A549 (cell line): ENCODE measurements around the gene RASA3.

ENCODE experiments used
- CTCF ChIP-seq: fragments of >200 bp; sonication (Bioruptor Twin); formaldehyde crosslinking; IDR thresholded peaks from 3 replicates; pipeline ENCODE4 v1.5.1; 2016
- E2F6 ChIP-seq: IDR thresholded peaks from 2 replicates; pipeline ENCODE4 v1.6.1; 2012; ENCODE audit warnings: low read depth, borderline replicate concordance
- POLR2A ChIP-seq: IDR thresholded peaks from 2 replicates; pipeline ENCODE4 v1.6.1; 2012; ENCODE audit warnings: mild to moderate bottlenecking, low read length
- RCOR1 ChIP-seq: fragments of 150-350 bp; IDR thresholded peaks from 2 replicates; pipeline ENCODE4 v1.6.1; 2014; ENCODE audit warnings: antibody characterized with exemption, low read length, low read depth
- TF ChIP-seq, protein P1 (sequence below): fragments of 450-650 bp; IDR thresholded peaks from 2 replicates; pipeline ENCODE4 v1.6.1; 2014; ENCODE audit warnings: antibody characterized with exemption
- TF ChIP-seq, protein P2 (sequence below): IDR thresholded peaks from 2 replicates; pipeline ENCODE4 v1.6.1; 2012

- no peak for TF ChIP-seq CTCF
- no peak for TF ChIP-seq POLR2A
- TF ChIP-seq, protein P1, sequence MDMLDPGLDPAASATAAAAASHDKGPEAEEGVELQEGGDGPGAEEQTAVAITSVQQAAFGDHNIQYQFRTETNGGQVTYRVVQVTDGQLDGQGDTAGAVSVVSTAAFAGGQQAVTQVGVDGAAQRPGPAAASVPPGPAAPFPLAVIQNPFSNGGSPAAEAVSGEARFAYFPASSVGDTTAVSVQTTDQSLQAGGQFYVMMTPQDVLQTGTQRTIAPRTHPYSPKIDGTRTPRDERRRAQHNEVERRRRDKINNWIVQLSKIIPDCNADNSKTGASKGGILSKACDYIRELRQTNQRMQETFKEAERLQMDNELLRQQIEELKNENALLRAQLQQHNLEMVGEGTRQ = no peak
- no peak for TF ChIP-seq E2F6
- no peak for TF ChIP-seq RCOR1
- TF ChIP-seq, protein P2, sequence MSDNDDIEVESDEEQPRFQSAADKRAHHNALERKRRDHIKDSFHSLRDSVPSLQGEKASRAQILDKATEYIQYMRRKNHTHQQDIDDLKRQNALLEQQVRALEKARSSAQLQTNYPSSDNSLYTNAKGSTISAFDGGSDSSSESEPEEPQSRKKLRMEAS = no peak
Measured at GRCh38 chr13:114135731-114136171, 3.3 kb upstream of the RASA3 start.
